GM19193 (cell line): Measurements from ENCODE around the gene SNTB2.

Source experiments
- POLR2A ChIP-seq: IDR thresholded peaks from 4 replicates; pipeline ENCODE4 v1.6.1; 2011; ENCODE audit not compliant: insufficient read depth, insufficient read length; ENCODE audit errors: extremely low read depth

The SNTB2 gene

GRCh38 chr16:69186642-69187445, at the start of gene SNTB2:
Gene SNTB2 (plus strand): TSS chr16:69187164. CDS start chr16:69187167, 3 bp downstream.
- peak; percentile 74 for TF ChIP-seq POLR2A

GRCh38 chr16:69138608-69139007, 48.4 kb upstream of the SNTB2 start:
- TF ChIP-seq POLR2A: no peak

GRCh38 chr16:69141014-69141413, 46.0 kb upstream of the SNTB2 start:
- no peak for TF ChIP-seq POLR2A

GRCh38 chr16:69141936-69142335, 45.0 kb upstream of the SNTB2 start:
- no peak for TF ChIP-seq POLR2A

- TF ChIP-seq POLR2A: no peak
Observed at GRCh38 chr16:69143116-69143515, 43.8 kb upstream of the SNTB2 start.

GRCh38 chr16:69145658-69146057, 41.3 kb upstream of the SNTB2 start:
- no peak for TF ChIP-seq POLR2A

GRCh38 chr16:69150146-69150865, 36.7 kb upstream of the SNTB2 start:
- TF ChIP-seq POLR2A: no peak

- TF ChIP-seq POLR2A: no peak
Observed at GRCh38 chr16:69157196-69157595, 29.8 kb upstream of the SNTB2 start.

GRCh38 chr16:69160192-69160591, 26.8 kb upstream of the SNTB2 start:
- TF ChIP-seq POLR2A: no peak

GRCh38 chr16:69165584-69165983, 21.4 kb upstream of the SNTB2 start:
- TF ChIP-seq POLR2A: no peak

GRCh38 chr16:69166221-69166833, 20.6 kb upstream of the SNTB2 start:
- TF ChIP-seq POLR2A: no peak

- no peak for TF ChIP-seq POLR2A
Observed at GRCh38 chr16:69166946-69167930, 19.7 kb upstream of the SNTB2 start.

- no peak for TF ChIP-seq POLR2A
Observed at GRCh38 chr16:69169051-69169450, 17.9 kb upstream of the SNTB2 start.

GRCh38 chr16:69169607-69170352, 17.2 kb upstream of the SNTB2 start:
- no peak for TF ChIP-seq POLR2A

- no peak for TF ChIP-seq POLR2A
Observed at GRCh38 chr16:69171325-69172084, 15.5 kb upstream of the SNTB2 start.
